HL-60 (cell line): ENCODE measurements around the gene MCF2L2.

ENCODE experiments used
- DNase-seq, 2 experiments: peaks; one replicate each; pipeline ENCODE4 v3.0.0-alpha.2; 2010 to 2020; ENCODE audit warnings: low read depth in 1 of 2, low spot score in 1 of 2
- H3K27ac ChIP-seq: fragments of 250-450 bp; sonication (Bioruptor Pico); replicated peaks from 2 replicates; pipeline ENCODE4 v1.5.1; 2020; ENCODE audit warnings: mild to moderate bottlenecking, moderate library complexity
- H3K27me3 ChIP-seq: fragments of 250-450 bp; sonication (Bioruptor Pico); 2 replicates; pipeline ENCODE4 v1.5.1; 2021; ENCODE audit warnings: mild to moderate bottlenecking, moderate library complexity; ENCODE audit not compliant: insufficient read depth, poor library complexity, severe bottlenecking
- H3K4me3 ChIP-seq: replicated peaks from 2 replicates; pipeline ENCODE4 v1.5.1; 2011; ENCODE audit warnings: mild to moderate bottlenecking, control low read depth, low read length; ENCODE audit not compliant: insufficient read depth
- GABPA ChIP-seq: IDR thresholded peaks from 2 replicates; pipeline ENCODE4 v1.6.1; 2012; ENCODE audit warnings: low read depth
- POLR2AphosphoS5 ChIP-seq: IDR thresholded peaks from 2 replicates; pipeline ENCODE4 v1.6.1; 2012; ENCODE audit warnings: low read depth
- SPI1 ChIP-seq: IDR thresholded peaks from 2 replicates; pipeline ENCODE4 v1.6.1; 2012; ENCODE audit warnings: low read depth, mild to moderate bottlenecking, borderline replicate concordance
- TF ChIP-seq, protein P1 (sequence below): IDR thresholded peaks from 2 replicates; pipeline ENCODE4 v1.6.1; 2012; ENCODE audit warnings: low read depth; ENCODE audit not compliant: insufficient replicate concordance
- TF ChIP-seq, protein P2 (sequence below): IDR thresholded peaks from one replicate; pipeline ENCODE4 v1.5.1; 2011; ENCODE audit warnings: low read length, control low read depth, inconsistent platforms; ENCODE audit not compliant: insufficient read depth

The MCF2L2 gene

DNA sequence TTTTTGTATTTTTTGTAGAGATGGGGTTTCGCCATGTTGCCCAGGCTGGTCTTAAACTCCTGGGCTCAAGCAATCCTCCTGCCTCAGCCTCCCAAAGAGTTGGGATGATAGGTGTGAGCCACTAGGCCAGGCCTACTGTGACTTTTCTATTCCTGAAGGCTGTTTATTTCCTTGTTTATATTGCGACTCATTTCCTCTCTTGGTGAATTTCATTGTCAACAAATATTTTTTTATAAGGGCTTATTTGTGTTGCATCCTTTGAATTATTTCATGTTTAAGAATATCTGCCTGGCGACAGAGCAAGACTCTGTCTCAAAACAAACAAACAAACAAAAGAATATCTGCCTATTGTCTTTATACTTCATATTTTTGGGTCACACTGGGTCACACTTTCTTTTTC lies 299.7 kb downstream of the MCF2L2 start:
- no peak overlapping the region for H3K27ac ChIP-seq
- TF ChIP-seq GABPA (no peak), SPI1 (no peak), POLR2AphosphoS5 (no peak)
- TF ChIP-seq, protein P1, sequence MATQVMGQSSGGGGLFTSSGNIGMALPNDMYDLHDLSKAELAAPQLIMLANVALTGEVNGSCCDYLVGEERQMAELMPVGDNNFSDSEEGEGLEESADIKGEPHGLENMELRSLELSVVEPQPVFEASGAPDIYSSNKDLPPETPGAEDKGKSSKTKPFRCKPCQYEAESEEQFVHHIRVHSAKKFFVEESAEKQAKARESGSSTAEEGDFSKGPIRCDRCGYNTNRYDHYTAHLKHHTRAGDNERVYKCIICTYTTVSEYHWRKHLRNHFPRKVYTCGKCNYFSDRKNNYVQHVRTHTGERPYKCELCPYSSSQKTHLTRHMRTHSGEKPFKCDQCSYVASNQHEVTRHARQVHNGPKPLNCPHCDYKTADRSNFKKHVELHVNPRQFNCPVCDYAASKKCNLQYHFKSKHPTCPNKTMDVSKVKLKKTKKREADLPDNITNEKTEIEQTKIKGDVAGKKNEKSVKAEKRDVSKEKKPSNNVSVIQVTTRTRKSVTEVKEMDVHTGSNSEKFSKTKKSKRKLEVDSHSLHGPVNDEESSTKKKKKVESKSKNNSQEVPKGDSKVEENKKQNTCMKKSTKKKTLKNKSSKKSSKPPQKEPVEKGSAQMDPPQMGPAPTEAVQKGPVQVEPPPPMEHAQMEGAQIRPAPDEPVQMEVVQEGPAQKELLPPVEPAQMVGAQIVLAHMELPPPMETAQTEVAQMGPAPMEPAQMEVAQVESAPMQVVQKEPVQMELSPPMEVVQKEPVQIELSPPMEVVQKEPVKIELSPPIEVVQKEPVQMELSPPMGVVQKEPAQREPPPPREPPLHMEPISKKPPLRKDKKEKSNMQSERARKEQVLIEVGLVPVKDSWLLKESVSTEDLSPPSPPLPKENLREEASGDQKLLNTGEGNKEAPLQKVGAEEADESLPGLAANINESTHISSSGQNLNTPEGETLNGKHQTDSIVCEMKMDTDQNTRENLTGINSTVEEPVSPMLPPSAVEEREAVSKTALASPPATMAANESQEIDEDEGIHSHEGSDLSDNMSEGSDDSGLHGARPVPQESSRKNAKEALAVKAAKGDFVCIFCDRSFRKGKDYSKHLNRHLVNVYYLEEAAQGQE: no peak
- TF ChIP-seq, protein P2, sequence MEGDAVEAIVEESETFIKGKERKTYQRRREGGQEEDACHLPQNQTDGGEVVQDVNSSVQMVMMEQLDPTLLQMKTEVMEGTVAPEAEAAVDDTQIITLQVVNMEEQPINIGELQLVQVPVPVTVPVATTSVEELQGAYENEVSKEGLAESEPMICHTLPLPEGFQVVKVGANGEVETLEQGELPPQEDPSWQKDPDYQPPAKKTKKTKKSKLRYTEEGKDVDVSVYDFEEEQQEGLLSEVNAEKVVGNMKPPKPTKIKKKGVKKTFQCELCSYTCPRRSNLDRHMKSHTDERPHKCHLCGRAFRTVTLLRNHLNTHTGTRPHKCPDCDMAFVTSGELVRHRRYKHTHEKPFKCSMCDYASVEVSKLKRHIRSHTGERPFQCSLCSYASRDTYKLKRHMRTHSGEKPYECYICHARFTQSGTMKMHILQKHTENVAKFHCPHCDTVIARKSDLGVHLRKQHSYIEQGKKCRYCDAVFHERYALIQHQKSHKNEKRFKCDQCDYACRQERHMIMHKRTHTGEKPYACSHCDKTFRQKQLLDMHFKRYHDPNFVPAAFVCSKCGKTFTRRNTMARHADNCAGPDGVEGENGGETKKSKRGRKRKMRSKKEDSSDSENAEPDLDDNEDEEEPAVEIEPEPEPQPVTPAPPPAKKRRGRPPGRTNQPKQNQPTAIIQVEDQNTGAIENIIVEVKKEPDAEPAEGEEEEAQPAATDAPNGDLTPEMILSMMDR: no peak
- no peak overlapping the region for H3K4me3 ChIP-seq
- H3K27me3 ChIP-seq: no peaks in the 10 kb centered on the region
- DNase-seq: no peak
